ENCODE data around the gene JARID2.

DNA sequence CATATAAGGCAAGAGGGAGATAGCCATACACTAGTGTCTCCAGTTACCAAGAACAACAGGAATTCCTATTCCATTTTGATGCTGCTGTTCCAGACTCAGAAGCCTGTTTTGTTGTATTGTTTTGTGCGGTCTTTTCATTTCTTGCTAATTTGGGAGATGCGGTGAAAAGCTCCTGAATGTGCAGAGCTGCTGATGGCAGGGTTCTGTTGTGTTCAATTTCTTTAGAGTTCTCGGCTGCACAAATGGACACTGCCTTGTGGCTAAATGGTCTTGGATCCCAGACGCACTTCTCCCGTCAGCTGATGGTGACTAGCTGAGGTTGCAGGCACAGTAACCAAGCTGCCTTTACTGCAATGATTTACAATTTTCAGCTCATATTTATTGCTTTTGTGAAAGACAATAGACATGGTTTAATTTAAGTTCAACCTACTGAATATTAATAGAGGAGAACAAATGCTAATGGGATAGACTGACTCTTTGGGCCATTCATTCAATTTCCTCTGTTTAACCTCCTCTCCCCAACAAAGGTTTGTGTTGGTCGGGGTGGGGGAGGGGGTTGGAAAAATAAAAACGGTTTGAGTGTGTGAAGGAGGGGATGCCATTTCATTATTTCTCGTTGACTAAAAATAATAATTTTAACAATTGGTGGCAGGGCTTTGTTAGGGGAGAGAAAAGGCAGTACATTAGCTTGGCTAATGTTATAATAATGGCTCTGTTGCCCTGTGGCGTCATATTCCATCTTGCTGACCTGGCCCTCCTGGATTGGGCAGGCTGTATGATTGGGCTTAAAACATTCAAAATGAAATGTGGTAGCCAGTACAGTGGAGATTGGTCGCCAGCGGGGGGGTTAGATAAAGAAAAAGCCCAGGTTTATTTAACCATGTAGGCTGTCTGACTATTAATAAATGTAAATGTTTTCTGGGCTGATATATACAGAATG lies 159.5 kb downstream of the JARID2 start:
- no peak for TF ChIP-seq EZH2phosphoT487 (conservative IDR thresholded peaks at IDR 0.05; ENCODE audit: low read length)
- TF ChIP-seq, protein P1, sequence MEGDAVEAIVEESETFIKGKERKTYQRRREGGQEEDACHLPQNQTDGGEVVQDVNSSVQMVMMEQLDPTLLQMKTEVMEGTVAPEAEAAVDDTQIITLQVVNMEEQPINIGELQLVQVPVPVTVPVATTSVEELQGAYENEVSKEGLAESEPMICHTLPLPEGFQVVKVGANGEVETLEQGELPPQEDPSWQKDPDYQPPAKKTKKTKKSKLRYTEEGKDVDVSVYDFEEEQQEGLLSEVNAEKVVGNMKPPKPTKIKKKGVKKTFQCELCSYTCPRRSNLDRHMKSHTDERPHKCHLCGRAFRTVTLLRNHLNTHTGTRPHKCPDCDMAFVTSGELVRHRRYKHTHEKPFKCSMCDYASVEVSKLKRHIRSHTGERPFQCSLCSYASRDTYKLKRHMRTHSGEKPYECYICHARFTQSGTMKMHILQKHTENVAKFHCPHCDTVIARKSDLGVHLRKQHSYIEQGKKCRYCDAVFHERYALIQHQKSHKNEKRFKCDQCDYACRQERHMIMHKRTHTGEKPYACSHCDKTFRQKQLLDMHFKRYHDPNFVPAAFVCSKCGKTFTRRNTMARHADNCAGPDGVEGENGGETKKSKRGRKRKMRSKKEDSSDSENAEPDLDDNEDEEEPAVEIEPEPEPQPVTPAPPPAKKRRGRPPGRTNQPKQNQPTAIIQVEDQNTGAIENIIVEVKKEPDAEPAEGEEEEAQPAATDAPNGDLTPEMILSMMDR (IDR thresholded peaks at IDR 0.05; ENCODE audit: insufficient read depth, low read length, poor library complexity, severe bottlenecking), result no peak

Data from SU-DHL-6 (cell line).